GM18526 (cell line): ENCODE measurements around the gene RUSC2.

ENCODE experiments used
- POLR2A ChIP-seq: IDR thresholded peaks from 3 replicates; pipeline ENCODE4 v1.6.1; 2011; ENCODE audit not compliant: insufficient read length; ENCODE audit errors: extremely low read depth

RUSC2 gene

DNA sequence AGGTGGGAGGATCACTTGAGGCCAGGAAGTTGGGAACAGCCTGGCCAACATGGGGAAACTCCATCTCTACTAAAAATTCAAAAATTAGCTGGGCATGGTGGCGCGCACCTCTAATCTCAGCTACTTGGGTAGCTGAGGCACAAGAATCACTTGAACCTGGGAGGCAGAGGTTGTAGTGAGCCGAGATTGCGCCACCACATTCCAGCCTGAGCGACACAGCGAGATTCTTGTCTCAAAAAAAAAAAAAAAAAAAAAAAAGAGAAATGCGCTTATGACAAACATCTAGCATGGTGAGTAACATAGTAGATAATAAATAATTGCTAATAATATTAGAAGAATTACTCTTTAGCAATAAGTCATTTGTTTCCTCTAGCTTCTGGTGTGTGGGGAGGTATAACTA lies 25.9 kb downstream of the RUSC2 start:
- TF ChIP-seq POLR2A, result no peak

- no peak for TF ChIP-seq POLR2A
These were observed 26.6 kb downstream of the RUSC2 start for GRCh38 chr9:35516479-35516878.

GRCh38 chr9:35517131-35517530 lies 27.2 kb downstream of the RUSC2 start:
- TF ChIP-seq POLR2A, result no peak

DNA sequence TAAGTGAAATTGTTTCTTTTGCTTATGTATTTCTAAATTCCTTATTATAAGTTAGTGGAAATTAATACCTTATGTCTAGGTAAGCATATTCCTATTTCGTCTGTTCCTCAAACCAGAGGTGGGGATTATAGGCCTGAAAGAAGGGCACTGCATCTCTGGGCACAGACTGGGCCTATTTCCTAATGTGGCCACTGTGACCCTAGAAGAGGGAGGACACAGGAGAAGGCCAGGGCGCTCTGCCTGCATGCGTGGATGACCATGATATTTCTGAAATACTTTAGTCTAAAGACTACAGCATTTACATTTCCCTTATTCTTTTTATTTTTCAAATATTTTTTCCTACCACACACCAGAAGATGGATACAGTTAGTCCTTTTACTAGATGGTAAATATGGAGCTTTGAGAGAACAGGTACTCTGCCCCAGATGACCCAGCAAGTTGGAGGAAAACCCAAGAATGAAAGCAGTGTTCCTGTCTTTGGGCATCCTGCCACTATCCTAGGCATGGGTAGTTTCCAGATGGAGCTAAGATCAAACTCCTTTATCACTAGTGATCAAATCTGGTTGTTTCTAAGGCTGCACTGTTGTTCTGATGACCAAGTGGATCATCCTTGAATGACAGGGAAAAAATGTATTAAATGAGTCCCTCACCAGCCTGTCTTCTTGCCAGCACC lies 27.8 kb downstream of the RUSC2 start:
- no peak for TF ChIP-seq POLR2A

DNA sequence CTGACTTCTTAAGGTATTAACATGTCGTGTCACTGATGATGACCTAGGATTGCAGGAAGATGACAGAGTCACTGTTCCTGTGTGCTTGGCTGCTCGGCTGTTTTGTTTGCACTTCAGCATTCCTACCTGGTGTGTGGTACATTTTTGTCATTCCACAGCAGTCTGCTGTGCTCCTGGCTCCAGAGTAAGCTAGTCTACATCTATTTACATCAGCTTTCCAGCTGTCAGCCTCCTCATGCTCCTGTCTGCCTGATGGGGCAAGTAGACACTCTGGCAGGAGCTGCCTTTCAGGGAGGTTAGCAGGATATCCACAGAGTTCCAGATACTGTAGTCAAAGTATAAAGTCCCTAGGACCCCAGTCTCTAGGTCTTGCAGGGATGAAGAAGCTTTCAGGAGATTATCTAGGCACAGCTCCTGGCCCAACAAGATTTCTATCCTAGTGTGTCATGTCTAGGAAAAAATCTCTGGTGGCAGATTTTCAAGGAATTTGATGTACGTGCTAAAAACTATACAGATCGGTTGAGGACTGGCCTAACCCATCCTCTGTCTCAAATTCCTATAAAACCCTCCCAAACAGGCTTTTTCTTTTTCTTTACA lies 28.4 kb downstream of the RUSC2 start:
- no peak for TF ChIP-seq POLR2A

DNA sequence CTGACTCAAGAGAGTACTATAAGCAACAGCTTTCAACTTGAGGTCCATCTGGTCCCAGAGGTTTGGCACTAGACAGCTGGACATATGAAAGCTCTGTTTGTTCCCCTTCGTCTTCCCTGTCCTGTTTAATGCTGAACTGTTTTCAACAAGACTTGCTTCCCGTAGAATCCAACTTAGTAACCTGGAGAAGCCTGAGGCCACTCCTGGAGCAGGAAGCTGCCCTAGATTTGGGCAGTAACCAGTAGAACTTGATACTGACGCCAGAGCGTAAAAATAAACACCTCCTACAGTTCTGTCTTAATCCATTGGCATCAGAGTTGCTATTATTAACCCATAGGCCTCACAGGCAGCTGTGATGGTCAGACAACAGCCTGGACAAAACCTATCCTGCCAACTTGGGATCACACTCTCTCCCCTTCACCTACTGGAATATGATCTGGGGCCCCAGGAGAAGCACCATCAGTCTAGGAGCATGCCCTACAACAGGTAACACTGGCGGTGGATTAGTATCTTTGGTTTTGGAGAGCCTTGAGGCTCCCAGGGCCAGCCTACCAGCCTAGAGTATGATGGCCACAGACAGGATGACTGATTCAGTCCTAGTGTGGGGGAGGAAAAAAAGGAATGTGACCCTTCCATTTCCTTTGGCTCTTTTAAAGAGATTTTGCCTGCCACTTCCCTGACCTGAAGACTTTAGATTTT lies 29.2 kb downstream of the RUSC2 start:
- TF ChIP-seq POLR2A, result no peak

DNA sequence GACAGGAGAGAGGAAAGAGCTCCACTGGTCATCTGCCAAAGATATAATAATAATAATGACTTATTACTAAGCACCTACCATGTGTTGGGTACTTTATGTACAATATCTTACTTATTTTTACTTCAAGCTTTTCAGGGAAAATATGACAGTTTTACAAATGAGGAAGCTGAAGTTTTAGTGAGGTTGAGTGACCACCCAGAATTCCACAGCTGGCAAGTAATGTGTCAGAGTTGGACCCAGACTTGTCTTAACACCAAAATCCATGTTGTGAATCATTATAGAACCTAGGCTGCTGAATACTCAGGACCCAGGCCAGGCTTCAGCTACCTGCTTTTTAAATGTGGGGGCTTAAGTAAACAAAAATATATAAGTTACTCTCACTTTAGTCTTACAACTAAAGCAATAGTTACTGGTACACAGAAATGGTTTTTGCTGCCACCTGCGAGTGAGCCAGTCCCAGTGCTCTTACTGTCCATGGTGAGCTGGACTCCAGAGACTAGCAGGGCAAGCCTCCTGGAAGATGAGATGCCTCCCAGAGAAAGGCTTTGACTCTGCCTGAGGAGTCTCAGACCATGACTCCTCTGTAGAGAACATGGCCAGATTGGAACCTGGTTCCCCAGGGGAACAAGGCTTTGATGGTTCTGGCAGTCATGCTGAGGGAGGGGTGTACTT lies 29.9 kb downstream of the RUSC2 start:
- TF ChIP-seq POLR2A, result no peak

GRCh38 chr9:35520364-35520710 lies 30.4 kb downstream of the RUSC2 start:
- TF ChIP-seq POLR2A, result no peak

DNA sequence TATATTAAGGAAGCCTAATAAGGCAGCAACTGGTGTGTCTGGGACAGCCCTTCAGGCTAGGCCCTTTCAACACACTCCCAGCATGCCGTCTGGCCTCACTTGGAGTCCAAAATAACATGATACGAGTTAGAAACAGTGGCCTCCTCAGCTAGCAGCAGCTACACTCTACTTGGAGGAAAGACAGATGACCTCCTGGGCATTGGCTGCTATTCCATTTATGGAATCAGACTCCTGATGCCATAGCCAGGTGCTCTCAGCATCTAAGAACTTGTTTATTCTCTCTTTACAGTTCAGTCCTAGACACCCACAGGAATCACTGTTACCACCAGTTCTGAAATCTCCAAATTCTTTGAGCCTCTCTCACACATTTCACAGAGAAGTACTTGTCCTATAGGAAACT lies 31.8 kb downstream of the RUSC2 start:
- TF ChIP-seq POLR2A, result no peak

DNA sequence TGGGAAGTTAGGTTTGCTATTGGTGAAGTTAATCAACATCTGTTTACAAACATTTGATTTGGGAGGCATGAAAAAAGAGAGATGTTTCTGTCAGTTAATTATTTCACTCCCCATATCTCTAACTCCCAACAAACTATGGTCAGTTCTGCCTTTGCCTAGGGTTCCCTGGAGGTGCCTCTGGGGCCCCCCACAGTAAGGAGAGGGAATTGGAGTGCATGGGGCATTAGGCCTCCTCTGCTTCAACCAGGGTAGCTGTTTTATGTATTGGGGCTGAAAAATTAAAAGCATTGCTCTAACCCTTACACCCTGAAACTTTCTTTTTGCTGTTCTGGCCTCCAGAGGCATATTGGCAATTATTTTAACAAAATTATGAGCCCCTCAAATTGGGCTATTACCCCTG lies 32.3 kb downstream of the RUSC2 start:
- TF ChIP-seq POLR2A, result no peak

DNA sequence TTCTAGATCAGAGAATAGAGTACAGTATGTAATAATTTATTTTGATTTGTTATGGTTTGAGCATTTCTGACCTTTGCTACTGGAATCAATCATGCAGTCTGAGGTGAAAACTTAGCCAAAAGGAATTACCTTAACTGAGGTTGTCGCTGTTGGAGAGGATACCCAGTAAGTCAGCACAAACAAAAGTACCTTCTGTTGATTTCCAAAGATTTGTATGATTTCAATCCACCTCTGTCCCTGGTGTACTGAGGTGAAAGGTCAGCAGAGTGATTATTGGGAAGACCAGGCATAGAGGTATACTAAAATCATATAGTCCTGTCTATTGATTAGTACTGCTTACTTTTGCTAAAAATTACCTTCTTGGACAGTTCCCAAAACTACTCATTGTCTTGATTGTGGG lies 32.8 kb downstream of the RUSC2 start:
- no peak for TF ChIP-seq POLR2A

GRCh38 chr9:35526087-35526801 lies 36.3 kb downstream of the RUSC2 start:
- TF ChIP-seq POLR2A, result no peak

GRCh38 chr9:35529161-35529823 lies 39.4 kb downstream of the RUSC2 start:
- no peak for TF ChIP-seq POLR2A

- no peak for TF ChIP-seq POLR2A
These were observed 43.5 kb downstream of the RUSC2 start for GRCh38 chr9:35533398-35533797.

DNA sequence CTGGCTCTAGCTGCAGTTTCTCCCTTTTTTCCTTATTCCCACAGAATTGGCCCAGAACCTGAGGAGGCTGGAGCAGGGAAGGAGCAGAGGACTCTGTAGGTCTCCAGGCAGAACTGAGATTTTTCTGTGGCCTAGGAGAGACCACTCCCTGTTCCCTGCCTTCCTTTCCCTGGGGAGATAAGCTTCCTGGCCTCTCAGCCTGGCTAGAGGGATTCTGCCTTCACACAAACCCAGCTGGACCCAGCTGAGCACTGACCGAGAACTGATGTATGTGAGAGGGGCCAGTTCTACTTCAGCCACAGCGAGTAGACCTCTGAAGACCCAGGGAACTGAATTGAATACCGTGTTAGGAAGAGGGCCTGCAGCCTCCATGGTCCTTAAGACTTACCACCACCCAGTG lies 48.0 kb downstream of the RUSC2 start:
- no peak for TF ChIP-seq POLR2A
